GM12878 (cell line): ENCODE results near the gene ABI1. TPM values are rescaled to one million over a fixed set of nuclear protein-coding genes. Genes with fewer than 3 reads are reported as not detected.

Experiments
- ATAC-seq: fragments of 200-7000 bp; cut with Tn5 transposase; 3 replicates; pipeline ENCODE4 v1.9.1; 2020; ENCODE audit warnings: mild to moderate bottlenecking, moderate library complexity
- BruUV-seq: library from RNA; stranded (reverse); fragments of 400-500 nt; replicated peaks from 2 replicates; lab custom pipeline; 2021; lab: Mats Ljungman, UMichigan
- CTCF ChIA-PET: fragments of 300-600 bp; sonication (Branson Sonifier 250); formaldehyde crosslinking; extraction: SDS; loops from one replicate; lab custom pipeline; 2021; ENCODE audit warnings: inconsistent platforms; lab: Yijun Ruan, JAX
- POLR2A ChIA-PET: fragments of 350-600 bp; formaldehyde crosslinking; extraction: SDS; loops from one replicate; lab custom pipeline; 2021; ENCODE audit warnings: inconsistent platforms; lab: Charles Lee
- RAD21 ChIA-PET: fragments of 300-600 bp; sonication (Branson Sonifier 250); formaldehyde crosslinking; loops from one replicate; lab custom pipeline; 2023; ENCODE audit warnings: antibody characterized with exemption; ENCODE audit not compliant: unreplicated experiment; lab: Charles Lee
- SMC1A ChIA-PET: fragments of 300-600 bp; sonication (Branson Sonifier 250); formaldehyde crosslinking; loops from one replicate; lab custom pipeline; 2023; ENCODE audit not compliant: unreplicated experiment, uncharacterized antibody; lab: Charles Lee
- DNase-seq: peaks from one replicate; pipeline ENCODE4 v3.0.0-alpha.2; 2011; ENCODE audit warnings: low read depth, low spot score
- FAIRE-seq: peaks from 3 replicates; lab custom pipeline; 2011; peaks lifted over from hg19 to GRCh38; lab: Jason Lieb, UNC
- H2AFZ ChIP-seq: 2 replicates; pipeline ENCODE4 v1.6.0; 2011; ENCODE audit warnings: low read depth, low read length, control low read depth; ENCODE audit not compliant: control insufficient read depth
- H3K27ac ChIP-seq: 2 replicates; pipeline ENCODE4 v1.5.1; 2011; ENCODE audit warnings: control low read depth; ENCODE audit not compliant: control insufficient read depth, insufficient read depth
- H3K27me3 ChIP-seq, 2 experiments: replicated peaks in 1 of 2; 2 replicates each; pipeline versions ENCODE4 v1.6.0 to v1.6.1; 2011; ENCODE audit warnings: low read length in 1 of 2; ENCODE audit not compliant: control insufficient read depth in 2 of 2, insufficient read depth in 2 of 2
- H3K36me3 ChIP-seq, 2 experiments: 2 replicates each; pipeline ENCODE4 v1.5.1; 2011; ENCODE audit warnings: low read length in 1 of 2; ENCODE audit not compliant: control insufficient read depth in 2 of 2, insufficient read depth in 2 of 2
- H3K4me1 ChIP-seq: 2 replicates; pipeline ENCODE4 v1.6.1; 2011; ENCODE audit warnings: mild to moderate bottlenecking, low read length, moderate library complexity, mixed read lengths; ENCODE audit not compliant: control insufficient read depth, insufficient read depth
- H3K4me2 ChIP-seq: 2 replicates; pipeline ENCODE4 v1.6.0; 2011; ENCODE audit warnings: control low read depth; ENCODE audit not compliant: control insufficient read depth, insufficient read depth
- H3K4me3 ChIP-seq: fragments of 200-600 bp; sonication (generic); 2 replicates; pipeline ENCODE4 v1.5.1; 2016
- H3K79me2 ChIP-seq: 2 replicates; pipeline ENCODE4 v1.6.0; 2011; ENCODE audit warnings: low read length; ENCODE audit not compliant: control insufficient read depth, insufficient read depth
- H3K9ac ChIP-seq: 2 replicates; pipeline ENCODE4 v1.8.0; 2011; ENCODE audit warnings: low read length, control low read depth, mixed read lengths; ENCODE audit not compliant: control insufficient read depth, insufficient read depth
- H3K9me3 ChIP-seq: replicated peaks from 3 replicates; pipeline ENCODE4 v1.5.1; 2011; ENCODE audit warnings: mild to moderate bottlenecking, low read length; ENCODE audit not compliant: control insufficient read depth, insufficient read depth
- H4K20me1 ChIP-seq: 2 replicates; pipeline ENCODE4 v1.6.0; 2011; ENCODE audit not compliant: control insufficient read depth, insufficient read depth
- CBX5 ChIP-seq: sonication (generic); IDR thresholded peaks from 2 replicates; pipeline ENCODE4 v1.6.1; 2016; ENCODE audit warnings: low read depth, moderate library complexity, mild to moderate bottlenecking, inconsistent platforms
- CEBPB ChIP-seq, 2 experiments: fragments of 150-350 bp in 1 of 2; IDR thresholded peaks; 2 replicates each; pipeline ENCODE4 v1.6.1; 2012 to 2014; ENCODE audit warnings: low read depth in 2 of 2, low read length in 2 of 2, borderline replicate concordance in 1 of 2, inconsistent platforms in 1 of 2
- EP300 ChIP-seq, 2 experiments: fragments of 150-350 bp in 1 of 2; IDR thresholded peaks; 2 replicates each; pipeline ENCODE4 v1.6.1; 2011 to 2012; ENCODE audit warnings: low read depth in 2 of 2, low read length in 2 of 2, borderline replicate concordance in 1 of 2, improper control_type of control experiment in 1 of 2, inconsistent platforms in 1 of 2; ENCODE audit not compliant: control insufficient read depth in 1 of 2
- ESRRA ChIP-seq: IDR thresholded peaks from 2 replicates; pipeline ENCODE4 v1.6.1; 2012; ENCODE audit warnings: mild to moderate bottlenecking, low read length, improper control_type of control experiment
- EZH2 ChIP-seq: IDR thresholded peaks from 2 replicates; pipeline ENCODE4 v1.6.1; 2012; ENCODE audit warnings: low read depth, mild to moderate bottlenecking, control low read depth, inconsistent platforms, low read length, borderline replicate concordance; ENCODE audit not compliant: control insufficient read depth
- MEF2A ChIP-seq: IDR thresholded peaks from 2 replicates; pipeline ENCODE4 v1.6.1; 2011; ENCODE audit warnings: low read depth, mild to moderate bottlenecking, low read length, moderate library complexity; ENCODE audit not compliant: insufficient read depth
- MXI1 ChIP-seq: fragments of 150-350 bp; IDR thresholded peaks from 2 replicates; pipeline ENCODE4 v1.6.1; 2011; ENCODE audit warnings: low read depth, mild to moderate bottlenecking, inconsistent platforms, low read length, improper control_type of control experiment
- PML ChIP-seq: IDR thresholded peaks from 2 replicates; pipeline ENCODE4 v1.6.1; 2012; ENCODE audit warnings: low read length, inconsistent platforms
- RELA ChIP-seq: fragments of 450-650 bp; IDR thresholded peaks from 2 replicates; pipeline ENCODE4 v1.8.0; 2014; ENCODE audit warnings: borderline replicate concordance; ENCODE audit not compliant: partially characterized antibody
- RFX5 ChIP-seq: IDR thresholded peaks from 2 replicates; pipeline ENCODE4 v1.6.1; 2011; ENCODE audit warnings: low read depth, low read length, improper control_type of control experiment
- SUPT20H ChIP-seq: IDR thresholded peaks from 2 replicates; pipeline ENCODE4 v1.6.1; 2011; ENCODE audit warnings: low read depth, mild to moderate bottlenecking, low read length, moderate library complexity, borderline replicate concordance; ENCODE audit not compliant: control insufficient read depth
- ZNF622 ChIP-seq: fragments of 450-650 bp; IDR thresholded peaks from 2 replicates; pipeline ENCODE4 v1.6.1; 2017; ENCODE audit warnings: mild to moderate bottlenecking, inconsistent platforms
- WGBS: methylation state at CpG from one replicate; pipeline ENCODE4 v1.1.6; 2016; ENCODE audit warnings: low lambda C conversion rate; ENCODE audit not compliant: insufficient replicate concordance, insufficient coverage; ENCODE audit errors: missing lambda C conversion rate; 5-methylcytosine and 5-hydroxymethylcytosine counted together
- in situ Hi-C: fragments of 300-500 bp; cut with MboI; formaldehyde crosslinking; loops from 9 replicates; pipeline ENCODE4 v1.14.3; 2018; ENCODE audit warnings: mixed read lengths
- intact Hi-C: fragments of 100-400 bp; cut with micrococcal nuclease; formaldehyde crosslinking; loops from one replicate; pipeline ENCODE4 v1.14.2; 2022; ENCODE audit not compliant: unreplicated experiment
- polyA plus RNA-seq, 11 experiments: library from polyadenylated mRNA; depleted of rRNA in 4 of 11; unstranded in 6 of 11; stranded (reverse) in 5 of 11; fragments of >200 nt; fragmentation: Nextera tagmentation in 4 of 11; fragmentation: Illumina TruSeq in 1 of 11; extraction: Ambion mirVana in 4 of 11; extraction: Trizol in 1 of 11; gene quantifications; 1 replicate in 1 of 11; 2 replicates in 10 of 11; pipeline versions ENCODE4 v1.2.1 to v1.2.3, GENCODE V29; 2011 to 2016; ENCODE audit warnings: inconsistent platforms in 2 of 11, missing spikeins in 2 of 11, low read depth in 1 of 11
- total RNA-seq, 4 experiments: library from RNA; depleted of rRNA in 3 of 4; stranded (reverse); fragments of >200 nt in 3 of 4; fragmentation: Illumina TruSeq in 1 of 4; extraction: Trizol in 1 of 4; gene quantifications; 2 replicates each; pipeline versions ENCODE4 v1.2.1 to v1.2.3, GENCODE V29; 2013 to 2021
- TF ChIP-seq, protein P1 (sequence below): fragments of 450-650 bp; IDR thresholded peaks from 2 replicates; pipeline ENCODE4 v1.6.1; 2014; ENCODE audit warnings: mild to moderate bottlenecking

ABI1 gene
- total and polyA plus RNA-seq, 10 of the 15 experiments (the other 5 are each of a cell fraction or from before 2014, with no cell fraction given): 31.2 to 73.2 (median 50.7) TPM

GRCh38 chr10:26804418-26805393 lies 56.1 kb downstream of the ABI1 start:
- no peaks in the 10 kb centered on the region for H3K27me3 ChIP-seq
- ChIA-PET CTCF (interaction anchor here (1.0 to 1.7 kb wide), 8 partner anchors 10 to 78 kb away, joined by 3 to 12 read pairs (median 4); no protein-coding TSS in a partner anchor), RAD21 (interaction anchor here (0.8 to 1.8 kb wide), 7 partner anchors 22 to 79 kb away, joined by 3 to 7 read pairs (median 5); no protein-coding TSS in a partner anchor), POLR2A (interaction anchor here (0.8 to 2.1 kb wide), 7 partner anchors 10 to 70 kb away, joined by 3 to 9 read pairs (median 3); no protein-coding TSS in a partner anchor), SMC1A (interaction anchor here (0.6 to 4.5 kb wide), 16 partner anchors 9 to 451 kb away, joined by 3 to 31 read pairs (median 4); no protein-coding TSS in a partner anchor)
- DNase-seq (no peak), ATAC-seq (no peak), FAIRE-seq (no peak)
- H3K4me2 ChIP-seq: peak overlapping the region; percentile 61
- H4K20me1 ChIP-seq: no peaks in the 10 kb centered on the region
- H3K79me2 ChIP-seq: peaks cover 82% of the 10 kb centered on the region
- intact Hi-C loops (no loop called here), in situ Hi-C loops (no loop called here)
- 96% methylated on average over 4 of the region's 4 CpGs for WGBS
- H3K27ac ChIP-seq: peak overlapping the region; percentile 35; the same call in 1 of the 2 replicates
- 0 out of 2 replicates have a peak overlapping the region, but pooled peaks have one; percentile 13 for H3K4me3 ChIP-seq
- H2AFZ ChIP-seq: no peak overlapping the region
- peaks cover 43% of the 10 kb centered on the region for H3K4me1 ChIP-seq
- no peaks in the 10 kb centered on the region for H3K36me3 ChIP-seq
- H3K9me3 ChIP-seq: no peaks in the 10 kb centered on the region; the same call in 2 of the 3 replicates
- no peak overlapping the region for H3K9ac ChIP-seq
- TF ChIP-seq CBX5 (no peak), ZNF622 (no peak), RELA (no peak), MXI1 (no peak), SUPT20H (no peak), ESRRA (no peak), EZH2 (no peak), CEBPB (IDR thresholded peaks at IDR 0.05; ENCODE audit: borderline replicate concordance in 1 of 2, low read depth in 2 of 2, low read length in 2 of 2) (no peak), RFX5 (no peak), PML (no peak), MEF2A (no peak), EP300 (IDR thresholded peaks at IDR 0.05; ENCODE audit: borderline replicate concordance in 1 of 2, control insufficient read depth in 1 of 2, low read depth in 2 of 2, low read length in 2 of 2) (no peak)
- TF ChIP-seq, protein P1, sequence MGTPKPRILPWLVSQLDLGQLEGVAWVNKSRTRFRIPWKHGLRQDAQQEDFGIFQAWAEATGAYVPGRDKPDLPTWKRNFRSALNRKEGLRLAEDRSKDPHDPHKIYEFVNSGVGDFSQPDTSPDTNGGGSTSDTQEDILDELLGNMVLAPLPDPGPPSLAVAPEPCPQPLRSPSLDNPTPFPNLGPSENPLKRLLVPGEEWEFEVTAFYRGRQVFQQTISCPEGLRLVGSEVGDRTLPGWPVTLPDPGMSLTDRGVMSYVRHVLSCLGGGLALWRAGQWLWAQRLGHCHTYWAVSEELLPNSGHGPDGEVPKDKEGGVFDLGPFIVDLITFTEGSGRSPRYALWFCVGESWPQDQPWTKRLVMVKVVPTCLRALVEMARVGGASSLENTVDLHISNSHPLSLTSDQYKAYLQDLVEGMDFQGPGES: no peak
- BruUV-seq: no TSS peak
